ENCODE measurements around the gene COL23A1.
"Not testable (repeated sequence)": the region's sequence is repeated elsewhere in the genome, so short reads cannot be mapped to it uniquely, and the experiment has no call there.

The COL23A1 gene

DNA sequence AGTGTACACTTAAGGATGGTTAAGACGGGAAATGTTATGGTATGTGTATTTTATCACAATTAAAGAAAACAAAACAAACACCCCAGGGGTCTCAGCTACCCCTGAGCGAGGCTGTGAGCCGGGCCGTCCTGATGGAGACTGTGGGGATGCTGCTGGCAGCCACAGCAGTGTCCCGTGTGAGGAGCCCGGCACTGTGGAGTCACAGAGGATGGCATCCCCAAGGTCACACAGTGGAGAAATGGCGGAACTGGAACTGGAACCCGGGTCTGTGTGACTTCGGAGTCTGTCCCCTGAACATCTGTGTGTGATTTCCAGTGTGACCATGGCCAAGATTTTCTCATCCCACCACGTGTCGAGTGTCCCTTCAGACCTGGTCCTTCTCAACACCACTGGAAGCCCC, 276.9 kb downstream of the COL23A1 start:
- no peak for DNase-seq

GRCh38 chr5:178312880-178313282, 277.3 kb downstream of the COL23A1 start:
- no peak for DNase-seq

DNA sequence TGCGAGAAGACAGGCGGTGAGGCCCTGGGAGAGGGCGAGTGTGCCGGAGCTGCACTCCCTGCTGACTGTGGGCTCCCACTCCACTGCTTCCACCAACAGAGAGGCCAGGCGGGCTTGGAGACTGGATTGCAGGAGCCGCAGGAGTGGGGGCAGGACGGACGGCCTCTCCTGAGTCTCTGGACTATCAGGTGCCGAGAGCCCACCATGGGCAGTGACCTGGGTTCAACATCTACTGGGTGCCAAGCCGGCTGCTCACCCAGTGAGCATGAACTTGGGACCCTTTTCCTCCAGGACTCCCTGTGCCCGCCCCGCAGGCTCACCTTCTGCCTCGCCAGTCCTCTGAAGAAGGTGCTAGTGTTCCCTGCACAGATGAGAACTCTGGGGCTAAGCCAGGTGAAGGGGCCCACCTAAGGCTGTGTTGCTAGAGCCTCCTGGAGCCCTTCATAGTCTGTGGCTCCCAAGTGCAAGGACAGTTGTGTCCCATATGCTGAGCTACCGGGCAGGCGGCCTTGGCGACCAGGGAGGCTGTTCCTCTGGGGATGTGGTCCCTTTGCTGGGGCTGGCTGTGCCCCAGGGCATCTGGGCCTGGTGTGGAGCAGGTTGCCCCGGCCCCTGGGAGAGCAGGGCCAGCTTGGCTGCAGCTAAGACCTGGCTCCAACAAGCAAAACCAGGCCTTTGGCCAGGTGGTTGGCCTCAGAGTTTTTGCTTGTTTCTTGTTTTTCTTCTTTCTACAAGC, 279.9 kb downstream of the COL23A1 start:
- DNase-seq, result no peak

- no peak for DNase-seq
These were observed 280.8 kb downstream of the COL23A1 start for GRCh38 chr5:178309271-178310013.

DNA sequence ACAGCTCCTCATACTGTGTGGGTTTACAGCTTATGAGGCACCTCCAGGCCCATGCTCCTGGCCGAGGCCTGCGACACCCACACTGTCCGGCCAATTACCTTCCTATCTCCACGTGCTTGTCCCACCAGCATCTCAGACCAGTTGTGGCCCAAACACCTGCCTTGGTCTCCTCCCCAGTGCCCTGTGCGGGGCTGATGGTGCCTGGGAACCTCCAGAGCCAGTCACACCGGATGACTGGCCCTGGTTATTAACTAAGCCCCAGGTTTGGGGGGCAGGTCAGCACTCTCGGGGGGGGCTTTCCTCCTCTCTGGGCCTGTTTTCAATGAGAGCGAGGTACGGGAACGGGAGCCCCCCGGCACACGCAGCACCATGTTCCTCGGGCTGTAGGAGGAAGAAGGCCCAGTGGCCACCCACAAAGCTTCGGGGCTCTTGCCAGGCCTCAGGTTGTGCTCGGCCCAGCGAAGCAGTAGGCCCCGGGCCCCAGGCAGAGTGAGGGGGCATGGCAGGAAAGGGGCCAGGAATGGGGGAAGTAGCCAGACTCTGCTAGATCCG, 281.6 kb downstream of the COL23A1 start:
- no peak for DNase-seq

DNA sequence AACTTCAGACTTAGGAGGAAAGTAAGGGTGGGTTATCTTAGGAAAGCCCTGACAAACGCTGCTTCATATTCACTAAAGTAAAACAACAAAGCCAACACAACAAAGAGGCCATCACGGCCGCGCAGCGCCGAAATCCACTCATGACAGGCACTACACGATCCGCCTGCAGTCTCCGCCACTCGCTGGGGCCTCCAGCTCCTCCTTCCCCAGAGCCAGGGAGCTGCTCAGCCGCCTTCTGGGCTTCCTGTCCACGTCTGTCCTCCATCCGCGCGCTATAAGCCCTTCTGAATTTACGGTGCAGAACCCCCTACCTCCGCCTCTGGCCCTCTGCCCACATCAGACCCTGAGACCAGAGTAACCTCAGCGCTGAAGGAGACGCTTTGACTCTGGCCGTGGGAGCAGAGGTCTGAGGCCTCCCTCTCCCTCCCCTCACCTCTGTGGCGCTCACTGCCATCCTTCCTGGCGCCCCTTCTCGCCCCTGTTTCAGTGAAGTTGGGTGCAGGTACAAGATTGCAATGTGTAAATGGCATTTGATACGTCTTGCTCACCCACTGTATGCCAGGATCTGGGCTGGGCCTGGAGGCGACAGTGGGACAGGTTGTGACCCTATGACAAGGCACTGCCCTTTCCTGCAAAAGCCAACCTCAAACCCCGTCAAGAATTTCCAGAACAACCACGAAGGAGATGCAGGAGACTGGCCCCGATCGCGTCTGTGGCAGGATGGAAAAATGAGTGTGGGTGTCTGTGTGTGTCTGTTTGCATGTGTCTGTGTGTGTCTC, 282.7 kb downstream of the COL23A1 start:
- no peak for DNase-seq

DNA sequence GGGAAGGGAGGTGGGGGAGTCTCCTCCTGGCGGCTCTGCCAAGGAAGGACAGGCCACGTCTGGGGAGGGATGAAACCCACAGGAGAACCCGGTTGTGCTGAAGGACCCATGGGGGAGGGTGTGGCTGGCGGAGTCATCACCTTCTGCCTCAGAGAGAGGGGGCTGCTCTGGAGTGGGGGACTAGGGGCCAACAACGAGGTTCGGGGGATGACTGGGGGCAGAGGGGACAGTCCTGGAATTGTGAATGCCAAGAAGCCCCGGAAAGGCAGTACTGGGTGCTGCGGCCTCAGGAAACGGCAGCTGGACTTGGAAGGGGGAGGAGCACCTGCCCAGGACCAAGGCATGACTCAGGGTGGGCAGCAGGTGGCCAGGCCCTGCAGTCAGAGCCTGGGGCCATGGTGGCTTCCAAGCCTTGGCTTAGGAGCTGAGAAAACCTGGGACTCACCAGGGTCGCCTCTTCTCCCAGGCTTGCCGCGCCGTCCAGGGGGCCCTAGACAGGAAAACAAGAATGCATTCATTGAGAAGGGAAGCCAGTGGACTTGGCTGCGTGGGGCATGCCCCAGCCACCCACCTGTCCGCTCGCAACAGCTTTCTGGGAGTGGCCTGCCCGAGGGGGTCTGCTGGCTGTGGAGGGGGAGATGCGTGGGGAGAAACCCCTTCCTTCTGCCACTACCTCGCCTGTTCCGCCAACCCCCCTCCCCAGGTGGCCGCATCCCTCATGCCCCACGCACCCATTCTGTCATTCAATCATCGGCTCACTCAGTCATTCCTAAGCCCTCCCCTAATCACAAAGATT, 283.6 kb downstream of the COL23A1 start:
- no peak for DNase-seq

DNA sequence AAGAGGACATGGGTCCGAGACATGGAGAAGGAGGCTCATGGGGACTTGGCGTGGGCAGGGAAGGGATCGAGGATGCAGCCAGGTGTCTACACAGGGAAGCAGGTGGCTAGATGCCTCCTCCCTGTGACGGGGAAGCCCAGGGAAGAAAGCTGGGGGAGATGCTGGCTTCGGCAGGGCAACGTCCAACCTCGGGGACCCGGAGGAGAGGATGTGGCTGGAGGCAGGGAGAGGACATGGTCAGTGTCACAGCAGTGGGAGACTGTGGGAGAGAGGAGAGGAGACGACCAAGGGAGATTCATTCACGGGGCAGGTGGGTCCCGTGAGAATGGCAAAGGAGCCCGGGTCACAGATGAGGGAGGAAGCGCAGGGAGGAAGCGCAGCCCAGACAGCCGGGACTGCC, 284.4 kb downstream of the COL23A1 start:
- no peak for DNase-seq

- no peak for DNase-seq
These were observed 285.2 kb downstream of the COL23A1 start for GRCh38 chr5:178304761-178305645.

GRCh38 chr5:178304016-178304415, 286.2 kb downstream of the COL23A1 start:
- DNase-seq, result no peak

GRCh38 chr5:178302321-178302720, 287.9 kb downstream of the COL23A1 start:
- not testable (repeated sequence) for DNase-seq

- DNase-seq, result no peak
These were observed 288.6 kb downstream of the COL23A1 start for GRCh38 chr5:178301641-178302040.

DNA sequence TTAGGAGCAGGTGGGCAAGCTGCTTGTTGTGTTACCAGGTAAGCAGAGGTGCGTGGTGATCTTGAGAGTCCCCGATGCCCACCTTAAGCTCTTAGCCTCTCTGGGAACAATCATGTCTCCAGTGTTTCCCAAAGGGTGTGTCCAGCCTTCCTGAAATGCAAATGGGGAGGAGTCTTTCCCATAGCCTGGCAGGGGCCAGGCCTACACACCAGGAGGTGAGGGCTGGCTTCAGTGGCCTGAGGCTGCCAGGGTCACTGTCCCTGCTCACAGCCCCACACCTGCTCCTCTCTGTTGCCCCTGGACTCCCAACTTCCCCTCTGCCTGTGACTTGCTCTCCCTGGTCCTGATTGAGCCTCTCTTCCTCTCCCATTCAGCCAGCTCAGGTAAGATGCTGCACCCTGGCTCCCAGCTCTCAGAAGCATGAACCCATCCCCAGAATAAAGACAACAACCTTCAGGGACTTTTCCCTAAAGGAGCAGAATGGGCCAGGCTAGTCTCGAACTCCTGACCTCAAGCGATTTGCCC, 291.8 kb downstream of the COL23A1 start:
- DNase-seq, result no peak

GRCh38 chr5:178297751-178298150, 292.4 kb downstream of the COL23A1 start:
- DNase-seq, result no peak

- DNase-seq, result no peak
These were observed 294.1 kb downstream of the COL23A1 start for GRCh38 chr5:178296066-178296465.

GRCh38 chr5:178295589-178295988, 294.6 kb downstream of the COL23A1 start:
- no peak for DNase-seq

GRCh38 chr5:178293815-178294214, 296.4 kb downstream of the COL23A1 start:
- DNase-seq, result no peak

- DNase-seq, result no peak
These were observed 296.8 kb downstream of the COL23A1 start for GRCh38 chr5:178293400-178293799.

GRCh38 chr5:178292826-178293205, 297.4 kb downstream of the COL23A1 start:
- DNase-seq, result no peak

DNA sequence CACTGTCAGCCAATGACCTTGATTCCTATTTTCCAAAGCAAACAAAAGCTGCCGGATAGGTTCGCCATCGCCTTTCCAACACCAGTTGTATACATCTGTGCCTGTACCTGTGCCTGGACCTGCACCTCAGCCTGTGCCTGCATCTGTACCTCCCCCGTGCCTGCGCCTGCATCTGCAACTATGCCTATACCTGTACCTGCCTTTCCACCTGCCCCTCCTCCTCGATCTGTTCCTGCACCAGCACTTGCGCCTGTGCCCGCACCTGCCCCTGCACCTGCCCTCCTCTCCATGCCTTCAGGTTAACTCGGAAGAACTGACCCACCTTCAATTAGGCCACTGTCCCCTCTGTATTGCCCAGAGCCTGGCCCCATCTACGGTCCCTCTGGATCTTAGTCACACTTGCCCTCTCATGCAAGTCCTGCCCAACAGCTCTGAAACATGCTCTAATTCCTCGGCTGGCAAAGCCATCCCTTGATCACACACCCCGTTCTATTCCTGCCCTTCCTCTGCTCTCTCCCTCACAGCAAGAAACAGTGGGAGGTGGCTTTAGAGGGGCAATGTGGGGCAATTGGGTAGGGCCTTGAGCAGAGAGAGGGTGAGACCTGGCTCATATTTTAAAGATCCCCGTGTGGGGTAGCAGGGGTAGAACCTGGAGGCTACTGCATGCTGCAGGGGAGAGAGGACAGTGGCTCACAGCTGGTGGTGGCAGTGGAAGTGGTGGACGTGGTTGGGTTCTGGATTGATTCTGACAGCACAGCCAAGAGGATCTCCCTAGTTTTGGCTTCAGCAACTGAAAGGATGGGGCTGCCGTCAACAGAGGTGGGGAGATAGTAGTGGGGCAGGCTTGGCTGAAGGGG, 298.0 kb downstream of the COL23A1 start:
- DNase-seq, result no peak

Data from activated T-cell treated with anti-CD3 and anti-CD28 coated beads, Interleukin-2, amount 50 U/mL, for 48 hours (primary cell).